Kidney (tissue), 14 donors: ENCODE results near the gene ANKDD1B. TPM values are rescaled to one million over a fixed set of nuclear protein-coding genes. Genes with fewer than 3 reads are reported as not detected.

Source experiments
- DNase-seq, 5 donors: peaks; one replicate each; pipeline ENCODE4 v3.0.0-alpha.2; 2013 to 2020
- FAIRE-seq: peaks from 2 replicates; lab custom pipeline; 2012; peaks lifted over from hg19 to GRCh38; lab: Jason Lieb, UNC
- H3K27ac ChIP-seq, 2 donors: one replicate each; pipeline ENCODE4 v1.7.0; 2013; ENCODE audit warnings: low read depth in 2 of 2, low read length in 2 of 2, inconsistent platforms in 1 of 2
- H3K27me3 ChIP-seq: one replicate; pipeline ENCODE4 v1.7.1; 2013; ENCODE audit warnings: low read length, inconsistent platforms; ENCODE audit not compliant: control insufficient read depth, insufficient read depth
- H3K36me3 ChIP-seq, 3 donors: one replicate each; pipeline versions ENCODE4 v1.7.0 to v1.7.1; 2013; ENCODE audit warnings: low read length in 3 of 3, control low read depth in 1 of 3, inconsistent platforms in 1 of 3; ENCODE audit not compliant: insufficient read depth in 3 of 3, control insufficient read depth in 2 of 3
- H3K4me1 ChIP-seq, 3 donors: one replicate each; pipeline versions ENCODE4 v1.7.0 to v1.7.1; 2013; ENCODE audit warnings: low read length in 3 of 3, inconsistent platforms in 1 of 3, low read depth in 1 of 3; ENCODE audit not compliant: control insufficient read depth in 2 of 3, insufficient read depth in 2 of 3
- H3K4me3 ChIP-seq, 3 donors: one replicate each; pipeline versions ENCODE4 v1.7.0 to v1.8.1; 2013; ENCODE audit warnings: low read length in 3 of 3, control low read depth in 1 of 3, inconsistent platforms in 1 of 3
- H3K9ac ChIP-seq, 3 donors: one replicate each; pipeline versions ENCODE4 v1.7.0 to v1.7.1; 2013; ENCODE audit warnings: low read length in 3 of 3, control low read depth in 1 of 3, inconsistent platforms in 1 of 3
- H3K9me3 ChIP-seq, 3 donors: one replicate each; pipeline versions ENCODE4 v1.7.0 to v1.7.1; 2013; ENCODE audit warnings: low read length in 3 of 3, control low read depth in 1 of 3, inconsistent platforms in 1 of 3; ENCODE audit not compliant: control insufficient read depth in 2 of 3, insufficient read depth in 1 of 3
- CTCF ChIP-seq: IDR thresholded peaks from 3 replicates; pipeline ENCODE4 v1.5.1; 2012; ENCODE audit warnings: mild to moderate bottlenecking, moderate library complexity, borderline replicate concordance; ENCODE audit not compliant: insufficient read depth; ENCODE audit errors: extremely low read depth
- intact Hi-C: fragments of 100-400 bp; cut with DNase I; formaldehyde crosslinking; loops from one replicate; pipeline ENCODE4 v1.11.1; 2022
- polyA plus RNA-seq: library from polyadenylated mRNA; stranded (reverse); fragments of 350-450 nt; fragmentation: Illumina TruSeq; extraction: RNeasy Lipid Tissue Mini Kit (QIAGEN cat#74804); gene quantifications from one replicate; pipeline ENCODE4 v1.2.3, GENCODE V29; 2014; ENCODE audit warnings: low read depth, low replicate concordance; ENCODE audit not compliant: insufficient read depth
- total RNA-seq: library from RNA; stranded (reverse); fragmentation: NEBNext Ultra II Directional; extraction: Animal tissue kit (Norgen Biotek cat#: 25700); gene quantifications from one replicate; pipeline ENCODE4 v1.2.1, GENCODE V29; 2021
- donor health status: control.
- donor health status: control.
- donor health status: control.
- donor health status: control.
- donor health status: control.
- donor health status: DM: yes; HTN: yes; CAD: no.
- donor health status: Normal renal cell carcinoma (clear cell type).

Gene ANKDD1B
- total and polyA plus RNA-seq, 2 donors from 2014 or later: 2.3 to 3.1 TPM

- no peaks in the 10 kb centered on the region for H3K36me3 ChIP-seq
- H3K9me3 ChIP-seq: no peaks in the 10 kb centered on the region
- no peaks in the 10 kb centered on the region for H3K27me3 ChIP-seq
- intact Hi-C loops: no loop called here
- H3K4me1 ChIP-seq: no peaks in the 10 kb centered on the region
- FAIRE-seq (no peak), DNase-seq (no peak)
- H3K4me3 ChIP-seq: no peak overlapping the region
- no peak overlapping the region for H3K9ac ChIP-seq
- H3K27ac ChIP-seq: no peak overlapping the region
- no peak for TF ChIP-seq CTCF
Observed at GRCh38 chr5:75623846-75624245, 12.6 kb downstream of the ANKDD1B start.

- Histone ChIP-seq H3K27ac (no peak overlapping the region), H3K9ac (no peak overlapping the region), H3K4me1 (no peaks in the 10 kb centered on the region), H3K4me3 (no peak overlapping the region), H3K27me3 (no peaks in the 10 kb centered on the region), H3K36me3 (no peaks in the 10 kb centered on the region), H3K9me3 (no peaks in the 10 kb centered on the region)
- intact Hi-C loops: no loop called here
- FAIRE-seq: no peak
- TF ChIP-seq CTCF: no peak
- no peak for DNase-seq
Observed at GRCh38 chr5:75626959-75627358, 15.7 kb downstream of the ANKDD1B start.

- Histone ChIP-seq H3K27ac (no peak overlapping the region), H3K36me3 (no peaks in the 10 kb centered on the region), H3K9ac (no peak overlapping the region), H3K27me3 (no peaks in the 10 kb centered on the region), H3K4me3 (no peak overlapping the region), H3K9me3 (no peaks in the 10 kb centered on the region), H3K4me1 (no peaks in the 10 kb centered on the region)
- no peak for TF ChIP-seq CTCF
- intact Hi-C loops: no loop called here
- no peak for DNase-seq
- FAIRE-seq: no peak
Observed at GRCh38 chr5:75627801-75628200, 16.5 kb downstream of the ANKDD1B start.

GRCh38 chr5:75630875-75631274 is 19.6 kb downstream of the ANKDD1B start:
- intact Hi-C loops: no loop called here
- no peak overlapping the region for H3K9ac ChIP-seq
- H3K9me3 ChIP-seq: no peaks in the 10 kb centered on the region
- H3K27ac ChIP-seq: no peak overlapping the region
- FAIRE-seq: no peak
- no peaks in the 10 kb centered on the region for H3K36me3 ChIP-seq
- no peak for DNase-seq
- TF ChIP-seq CTCF: no peak
- no peaks in the 10 kb centered on the region for H3K27me3 ChIP-seq
- H3K4me3 ChIP-seq: no peak overlapping the region
- no peaks in the 10 kb centered on the region for H3K4me1 ChIP-seq
